Astrocyte of the spinal cord (primary cell): ENCODE measurements around the gene ROBO2.

Experiments used
- DNase-seq: peaks from one replicate; pipeline ENCODE4 v3.0.0; 2011; ENCODE audit warnings: low read depth, low spot score
- H3K4me3 ChIP-seq: 2 replicates; pipeline ENCODE4 v1.5.1; 2011; ENCODE audit warnings: low read depth, mild to moderate bottlenecking, low read length, moderate library complexity
- CTCF ChIP-seq: IDR thresholded peaks from 2 replicates; pipeline ENCODE4 v1.5.1; 2012; ENCODE audit warnings: low read depth, mild to moderate bottlenecking, low read length, inconsistent platforms
- in situ Hi-C: cut with HindIII; loops from 2 replicates; pipeline ENCODE4 v1.10.0; 2017; ENCODE audit warnings: low sequenced_read_pairs

The ROBO2 gene

GRCh38 chr3:77072232-77072631 lies 32.3 kb downstream of the ROBO2 start:
- TF ChIP-seq CTCF = no peak
- in situ Hi-C loops = no loop called here
- H3K4me3 ChIP-seq = no peak overlapping the region
- DNase-seq = no peak

- in situ Hi-C loops = no loop called here
Observed at GRCh38 chr3:77078279-77078678, 38.4 kb downstream of the ROBO2 start.

GRCh38 chr3:77079988-77080610 lies 40.2 kb downstream of the ROBO2 start:
- no peak for DNase-seq
- in situ Hi-C loops = no loop called here
- no peak for TF ChIP-seq CTCF
- no peak overlapping the region for H3K4me3 ChIP-seq

More at GRCh38 chr3:77078279-77078678, 38.4 kb downstream of the ROBO2 start:
- DNase-seq = no peak
- H3K4me3 ChIP-seq = no peak overlapping the region
- TF ChIP-seq CTCF = no peak

- in situ Hi-C loops = no loop called here
- TF ChIP-seq CTCF = no peak
Observed at GRCh38 chr3:77081240-77081661, 41.4 kb downstream of the ROBO2 start.

GRCh38 chr3:77084511-77084910 lies 44.6 kb downstream of the ROBO2 start:
- H3K4me3 ChIP-seq = no peak overlapping the region
- no peak for TF ChIP-seq CTCF
- in situ Hi-C loops = no loop called here

More at GRCh38 chr3:77081240-77081661, 41.4 kb downstream of the ROBO2 start:
- DNase-seq = peak; percentile 64
- no peak overlapping the region for H3K4me3 ChIP-seq

GRCh38 chr3:77086408-77086807 lies 46.5 kb downstream of the ROBO2 start:
- in situ Hi-C loops = no loop called here
- DNase-seq = no peak
- no peak overlapping the region for H3K4me3 ChIP-seq
- TF ChIP-seq CTCF = no peak

More at GRCh38 chr3:77084511-77084910, 44.6 kb downstream of the ROBO2 start:
- no peak for DNase-seq

- DNase-seq = no peak
- no peak for TF ChIP-seq CTCF
- in situ Hi-C loops = no loop called here
- H3K4me3 ChIP-seq = no peak overlapping the region
Observed at GRCh38 chr3:77091809-77092208, 51.9 kb downstream of the ROBO2 start.
